SK-N-SH treated with all-trans-retinoic acid at 6 μM for 48 hours (cell line): ENCODE measurements around the gene SHANK1.

Experiments
- ATAC-seq: fragments of 200-7000 bp; cut with Tn5 transposase; 3 replicates; pipeline ENCODE4 v1.9.1; 2020; ENCODE audit warnings: mild to moderate bottlenecking, moderate library complexity
- CSDC2 ChIP-seq: fragments of 250-450 bp; sonication (Bioruptor Pico); IDR thresholded peaks from 2 replicates; pipeline ENCODE4 v1.5.0; 2020; ENCODE audit warnings: mild to moderate bottlenecking, moderate library complexity
- ESRRG ChIP-seq: fragments of 250-450 bp; sonication (Bioruptor Pico); IDR thresholded peaks from 2 replicates; pipeline ENCODE4 v1.6.1; 2021; ENCODE audit warnings: mild to moderate bottlenecking
- ISL1 ChIP-seq: fragments of 250-450 bp; sonication (Bioruptor Pico); IDR thresholded peaks from 2 replicates; pipeline ENCODE4 v2.1.2; 2022; ENCODE audit warnings: mild to moderate bottlenecking, moderate library complexity
- OSR1 ChIP-seq: fragments of 250-450 bp; sonication (Bioruptor Pico); IDR thresholded peaks from 2 replicates; pipeline ENCODE4 v1.8.0; 2022; ENCODE audit warnings: moderate library complexity, mild to moderate bottlenecking, inconsistent platforms
- RARB ChIP-seq: fragments of 250-450 bp; sonication (Bioruptor Pico); IDR thresholded peaks from 2 replicates; pipeline ENCODE4 v1.8.0; 2021; ENCODE audit warnings: mild to moderate bottlenecking, moderate library complexity
- SNAI2 ChIP-seq: fragments of 250-450 bp; sonication (Bioruptor Pico); IDR thresholded peaks from 2 replicates; pipeline ENCODE4 v1.5.0; 2020; ENCODE audit warnings: mild to moderate bottlenecking, moderate library complexity
- TOX ChIP-seq: fragments of 250-450 bp; sonication (Bioruptor Pico); IDR thresholded peaks from 2 replicates; pipeline ENCODE4 v1.8.0; 2021; ENCODE audit warnings: mild to moderate bottlenecking, moderate library complexity, borderline replicate concordance
- ZC3H10 ChIP-seq: fragments of 250-450 bp; sonication (Bioruptor Pico); IDR thresholded peaks from 2 replicates; pipeline ENCODE4 v1.5.1; 2021; ENCODE audit warnings: mild to moderate bottlenecking, moderate library complexity
- ZFP3 ChIP-seq: fragments of 250-450 bp; sonication (Bioruptor Pico); IDR thresholded peaks from 2 replicates; pipeline ENCODE4 v1.5.0; 2020; ENCODE audit warnings: mild to moderate bottlenecking, moderate library complexity
- ZNF70 ChIP-seq: fragments of 450-650 bp; formaldehyde crosslinking; IDR thresholded peaks from 2 replicates; pipeline ENCODE4 v1.5.0; 2020; ENCODE audit warnings: mild to moderate bottlenecking, moderate library complexity
- ZNF8 ChIP-seq: fragments of 450-650 bp; formaldehyde crosslinking; IDR thresholded peaks from 2 replicates; pipeline ENCODE4 v1.5.0; 2020; ENCODE audit warnings: mild to moderate bottlenecking, moderate library complexity
- TF ChIP-seq, protein P1 (sequence below): fragments of 250-450 bp; sonication (Bioruptor Pico); IDR thresholded peaks from 2 replicates; pipeline ENCODE4 v1.5.1; 2020; ENCODE audit warnings: low read depth, mild to moderate bottlenecking, moderate library complexity
- TF ChIP-seq, protein P2 (sequence below): fragments of 250-450 bp; sonication (Bioruptor Pico); IDR thresholded peaks from 2 replicates; pipeline ENCODE4 v1.5.0; 2020; ENCODE audit warnings: mild to moderate bottlenecking, moderate library complexity
- TF ChIP-seq, protein P3 (sequence below): fragments of 250-450 bp; sonication (Bioruptor Pico); IDR thresholded peaks from 2 replicates; pipeline ENCODE4 v1.8.0; 2021; ENCODE audit warnings: low read depth, mild to moderate bottlenecking, moderate library complexity, borderline replicate concordance
- TF ChIP-seq, protein P4 (sequence below): fragments of 250-450 bp; sonication (Bioruptor Pico); IDR thresholded peaks from 2 replicates; pipeline ENCODE4 v1.5.1; 2021; ENCODE audit warnings: mild to moderate bottlenecking, moderate library complexity
- TF ChIP-seq, protein P5 (sequence below): fragments of 250-450 bp; sonication (Bioruptor Pico); IDR thresholded peaks from 2 replicates; pipeline ENCODE4 v1.8.0; 2020; ENCODE audit warnings: mild to moderate bottlenecking, moderate library complexity, borderline replicate concordance

The SHANK1 gene

DNA sequence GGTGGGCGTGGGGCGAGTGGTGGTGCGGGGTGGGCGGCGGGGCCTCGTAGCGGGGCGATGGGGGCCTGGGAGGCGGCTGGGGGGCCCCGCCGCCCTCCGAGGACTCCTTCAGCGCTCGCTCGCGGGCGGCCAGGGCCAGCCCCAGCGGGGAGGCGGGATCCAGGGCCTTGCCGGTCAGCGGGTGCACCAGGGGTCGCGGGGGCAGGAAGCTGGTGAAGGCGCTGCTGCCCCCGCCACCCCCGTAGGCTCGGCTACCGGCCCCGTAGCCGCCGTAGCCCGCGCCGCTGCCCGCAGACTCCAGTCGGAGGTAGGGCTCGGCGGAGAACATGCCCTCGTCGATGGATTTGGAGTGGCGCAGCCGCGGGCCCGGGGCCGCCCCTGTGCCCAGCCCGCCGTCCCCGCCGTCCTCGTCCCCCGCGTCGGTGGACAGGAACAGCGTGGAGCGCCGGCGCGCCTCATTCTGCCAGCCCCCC is 51.8 kb downstream of the SHANK1 start (continued):
- TF ChIP-seq ESRRG (CRISPR knock-in tag) (no peak), ZFP3 (CRISPR knock-in tag) (no peak), SNAI2 (CRISPR knock-in tag) (no peak), ZNF70 (CRISPR knock-in tag) (no peak)
- TF ChIP-seq, protein P1, sequence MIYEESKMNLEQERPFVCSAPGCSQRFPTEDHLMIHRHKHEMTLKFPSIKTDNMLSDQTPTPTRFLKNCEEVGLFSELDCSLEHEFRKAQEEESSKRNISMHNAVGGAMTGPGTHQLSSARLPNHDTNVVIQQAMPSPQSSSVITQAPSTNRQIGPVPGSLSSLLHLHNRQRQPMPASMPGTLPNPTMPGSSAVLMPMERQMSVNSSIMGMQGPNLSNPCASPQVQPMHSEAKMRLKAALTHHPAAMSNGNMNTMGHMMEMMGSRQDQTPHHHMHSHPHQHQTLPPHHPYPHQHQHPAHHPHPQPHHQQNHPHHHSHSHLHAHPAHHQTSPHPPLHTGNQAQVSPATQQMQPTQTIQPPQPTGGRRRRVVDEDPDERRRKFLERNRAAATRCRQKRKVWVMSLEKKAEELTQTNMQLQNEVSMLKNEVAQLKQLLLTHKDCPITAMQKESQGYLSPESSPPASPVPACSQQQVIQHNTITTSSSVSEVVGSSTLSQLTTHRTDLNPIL (CRISPR knock-in tag): no peak
- TF ChIP-seq, all 23 proteins: peak for 0

DNA sequence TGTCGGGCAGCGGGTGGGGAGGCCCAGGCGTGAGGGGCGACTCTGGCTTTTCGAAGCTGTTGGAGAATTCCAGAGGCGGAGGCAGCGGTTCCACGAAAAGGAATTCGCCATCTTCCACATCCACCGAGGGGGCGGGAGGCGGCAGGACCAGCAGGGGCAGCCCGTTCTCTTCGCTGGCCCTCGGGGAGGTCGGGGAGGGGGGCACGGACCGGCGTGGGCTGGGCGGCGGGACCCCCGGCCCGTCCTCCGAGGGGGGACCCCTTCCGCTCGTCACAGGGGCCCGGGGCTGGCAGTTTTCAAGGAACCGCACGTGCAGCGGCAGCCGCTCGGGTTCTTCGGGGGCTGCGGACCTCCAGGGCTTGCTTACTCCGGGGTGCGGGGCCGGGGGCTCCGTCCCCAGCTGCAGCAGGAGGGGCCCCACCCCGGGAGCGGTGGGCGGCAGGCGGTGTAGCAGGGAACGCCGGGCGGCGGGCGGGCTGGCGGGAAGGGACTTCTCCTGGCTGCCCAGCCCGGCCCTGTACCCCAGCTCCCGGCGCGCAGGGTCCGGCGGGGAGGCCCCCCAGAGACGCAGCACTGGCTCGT is 52.3 kb downstream of the SHANK1 start:
- TF ChIP-seq ISL1 (CRISPR knock-in tag) (no peak), TOX (no peak), ESRRG (CRISPR knock-in tag) (no peak), ZNF70 (CRISPR knock-in tag) (no peak), ZNF8 (CRISPR knock-in tag) (no peak), OSR1 (no peak)
- TF ChIP-seq, protein P2, sequence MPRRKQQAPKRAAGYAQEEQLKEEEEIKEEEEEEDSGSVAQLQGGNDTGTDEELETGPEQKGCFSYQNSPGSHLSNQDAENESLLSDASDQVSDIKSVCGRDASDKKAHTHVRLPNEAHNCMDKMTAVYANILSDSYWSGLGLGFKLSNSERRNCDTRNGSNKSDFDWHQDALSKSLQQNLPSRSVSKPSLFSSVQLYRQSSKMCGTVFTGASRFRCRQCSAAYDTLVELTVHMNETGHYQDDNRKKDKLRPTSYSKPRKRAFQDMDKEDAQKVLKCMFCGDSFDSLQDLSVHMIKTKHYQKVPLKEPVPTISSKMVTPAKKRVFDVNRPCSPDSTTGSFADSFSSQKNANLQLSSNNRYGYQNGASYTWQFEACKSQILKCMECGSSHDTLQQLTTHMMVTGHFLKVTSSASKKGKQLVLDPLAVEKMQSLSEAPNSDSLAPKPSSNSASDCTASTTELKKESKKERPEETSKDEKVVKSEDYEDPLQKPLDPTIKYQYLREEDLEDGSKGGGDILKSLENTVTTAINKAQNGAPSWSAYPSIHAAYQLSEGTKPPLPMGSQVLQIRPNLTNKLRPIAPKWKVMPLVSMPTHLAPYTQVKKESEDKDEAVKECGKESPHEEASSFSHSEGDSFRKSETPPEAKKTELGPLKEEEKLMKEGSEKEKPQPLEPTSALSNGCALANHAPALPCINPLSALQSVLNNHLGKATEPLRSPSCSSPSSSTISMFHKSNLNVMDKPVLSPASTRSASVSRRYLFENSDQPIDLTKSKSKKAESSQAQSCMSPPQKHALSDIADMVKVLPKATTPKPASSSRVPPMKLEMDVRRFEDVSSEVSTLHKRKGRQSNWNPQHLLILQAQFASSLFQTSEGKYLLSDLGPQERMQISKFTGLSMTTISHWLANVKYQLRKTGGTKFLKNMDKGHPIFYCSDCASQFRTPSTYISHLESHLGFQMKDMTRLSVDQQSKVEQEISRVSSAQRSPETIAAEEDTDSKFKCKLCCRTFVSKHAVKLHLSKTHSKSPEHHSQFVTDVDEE (CRISPR knock-in tag): no peak
- TF ChIP-seq, protein P3, sequence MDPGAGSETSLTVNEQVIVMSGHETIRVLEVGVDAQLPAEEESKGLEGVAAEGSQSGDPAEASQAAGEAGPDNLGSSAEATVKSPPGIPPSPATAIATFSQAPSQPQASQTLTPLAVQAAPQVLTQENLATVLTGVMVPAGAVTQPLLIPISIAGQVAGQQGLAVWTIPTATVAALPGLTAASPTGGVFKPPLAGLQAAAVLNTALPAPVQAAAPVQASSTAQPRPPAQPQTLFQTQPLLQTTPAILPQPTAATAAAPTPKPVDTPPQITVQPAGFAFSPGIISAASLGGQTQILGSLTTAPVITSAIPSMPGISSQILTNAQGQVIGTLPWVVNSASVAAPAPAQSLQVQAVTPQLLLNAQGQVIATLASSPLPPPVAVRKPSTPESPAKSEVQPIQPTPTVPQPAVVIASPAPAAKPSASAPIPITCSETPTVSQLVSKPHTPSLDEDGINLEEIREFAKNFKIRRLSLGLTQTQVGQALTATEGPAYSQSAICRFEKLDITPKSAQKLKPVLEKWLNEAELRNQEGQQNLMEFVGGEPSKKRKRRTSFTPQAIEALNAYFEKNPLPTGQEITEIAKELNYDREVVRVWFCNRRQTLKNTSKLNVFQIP (CRISPR knock-in tag): no peak
- TF ChIP-seq, protein P4, sequence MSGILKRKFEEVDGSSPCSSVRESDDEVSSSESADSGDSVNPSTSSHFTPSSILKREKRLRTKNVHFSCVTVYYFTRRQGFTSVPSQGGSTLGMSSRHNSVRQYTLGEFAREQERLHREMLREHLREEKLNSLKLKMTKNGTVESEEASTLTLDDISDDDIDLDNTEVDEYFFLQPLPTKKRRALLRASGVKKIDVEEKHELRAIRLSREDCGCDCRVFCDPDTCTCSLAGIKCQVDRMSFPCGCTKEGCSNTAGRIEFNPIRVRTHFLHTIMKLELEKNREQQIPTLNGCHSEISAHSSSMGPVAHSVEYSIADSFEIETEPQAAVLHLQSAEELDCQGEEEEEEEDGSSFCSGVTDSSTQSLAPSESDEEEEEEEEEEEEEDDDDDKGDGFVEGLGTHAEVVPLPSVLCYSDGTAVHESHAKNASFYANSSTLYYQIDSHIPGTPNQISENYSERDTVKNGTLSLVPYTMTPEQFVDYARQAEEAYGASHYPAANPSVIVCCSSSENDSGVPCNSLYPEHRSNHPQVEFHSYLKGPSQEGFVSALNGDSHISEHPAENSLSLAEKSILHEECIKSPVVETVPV (CRISPR knock-in tag): no peak
- TF ChIP-seq, protein P5, sequence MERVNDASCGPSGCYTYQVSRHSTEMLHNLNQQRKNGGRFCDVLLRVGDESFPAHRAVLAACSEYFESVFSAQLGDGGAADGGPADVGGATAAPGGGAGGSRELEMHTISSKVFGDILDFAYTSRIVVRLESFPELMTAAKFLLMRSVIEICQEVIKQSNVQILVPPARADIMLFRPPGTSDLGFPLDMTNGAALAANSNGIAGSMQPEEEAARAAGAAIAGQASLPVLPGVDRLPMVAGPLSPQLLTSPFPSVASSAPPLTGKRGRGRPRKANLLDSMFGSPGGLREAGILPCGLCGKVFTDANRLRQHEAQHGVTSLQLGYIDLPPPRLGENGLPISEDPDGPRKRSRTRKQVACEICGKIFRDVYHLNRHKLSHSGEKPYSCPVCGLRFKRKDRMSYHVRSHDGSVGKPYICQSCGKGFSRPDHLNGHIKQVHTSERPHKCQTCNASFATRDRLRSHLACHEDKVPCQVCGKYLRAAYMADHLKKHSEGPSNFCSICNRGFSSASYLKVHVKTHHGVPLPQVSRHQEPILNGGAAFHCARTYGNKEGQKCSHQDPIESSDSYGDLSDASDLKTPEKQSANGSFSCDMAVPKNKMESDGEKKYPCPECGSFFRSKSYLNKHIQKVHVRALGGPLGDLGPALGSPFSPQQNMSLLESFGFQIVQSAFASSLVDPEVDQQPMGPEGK: no peak
- ATAC-seq: no peak

DNA sequence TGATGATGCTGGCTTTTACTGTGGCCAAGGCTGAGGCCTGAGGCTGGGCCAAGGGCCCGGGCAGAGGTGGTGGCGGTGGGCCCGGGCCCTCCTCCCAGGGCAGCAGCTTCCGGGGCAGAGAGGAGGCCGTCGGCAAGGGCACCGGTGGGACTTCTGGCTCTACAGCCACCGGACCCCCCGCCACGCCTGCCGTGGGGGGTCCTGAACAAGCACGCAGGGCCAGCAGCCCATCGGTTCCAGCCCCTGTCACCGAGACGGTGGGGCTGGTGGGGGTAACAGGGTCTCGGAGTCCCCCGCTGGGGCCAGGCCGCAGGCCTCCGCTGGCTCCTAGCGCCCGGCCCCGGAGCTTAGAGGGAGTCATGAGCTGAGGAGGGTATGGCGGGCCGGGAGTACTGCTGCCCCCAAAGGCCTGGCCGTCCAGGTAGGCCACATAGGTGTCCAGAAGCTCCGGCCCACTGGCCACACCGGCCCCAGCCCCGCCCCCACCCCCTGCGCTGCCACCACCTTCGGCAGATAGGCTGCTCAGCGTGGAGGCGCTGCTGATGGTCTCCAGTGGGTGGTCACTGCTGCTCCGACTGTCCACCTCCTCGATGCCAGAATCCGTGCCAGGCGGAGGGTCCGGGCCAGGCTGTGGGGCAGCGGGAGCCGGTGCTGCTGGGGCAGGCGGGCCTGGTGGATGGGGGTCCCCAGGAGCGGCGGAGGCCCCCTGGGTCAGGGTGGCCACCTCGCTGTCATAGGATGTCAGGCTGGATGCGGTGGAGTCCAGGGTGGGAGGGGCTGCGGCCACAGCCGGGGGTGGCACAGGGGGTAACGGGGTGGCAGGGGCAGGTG is 53.0 kb downstream of the SHANK1 start:
- no peak for TF ChIP-seq ISL1 (CRISPR knock-in tag)
- no peak for TF ChIP-seq RARB
- TF ChIP-seq, protein P2 (CRISPR knock-in tag): no peak
- TF ChIP-seq ZC3H10 (CRISPR knock-in tag): no peak
- TF ChIP-seq CSDC2 (CRISPR knock-in tag): no peak
- ATAC-seq: no peak
